Subcutaneous abdominal adipose tissue (tissue), 5 donors: ENCODE results near the gene PGBD1.

Experiments used
- H3K27ac ChIP-seq: one replicate; pipeline ENCODE4 v1.7.0; 2013; ENCODE audit warnings: low read depth, mild to moderate bottlenecking, inconsistent platforms, low read length, moderate library complexity
- H3K27me3 ChIP-seq, 5 donors: one replicate each; pipeline ENCODE4 v1.7.0; 2013; ENCODE audit warnings: low read length in 5 of 5, inconsistent platforms in 1 of 5; ENCODE audit not compliant: control insufficient read depth in 5 of 5, insufficient read depth in 4 of 5
- H3K36me3 ChIP-seq, 5 donors: one replicate each; pipeline ENCODE4 v1.7.0; 2013; ENCODE audit warnings: low read length in 5 of 5; ENCODE audit not compliant: control insufficient read depth in 5 of 5, insufficient read depth in 5 of 5
- H3K4me1 ChIP-seq, 5 donors: one replicate each; pipeline ENCODE4 v1.7.0; 2013; ENCODE audit warnings: low read length in 5 of 5, mild to moderate bottlenecking in 3 of 5, moderate library complexity in 1 of 5; ENCODE audit not compliant: control insufficient read depth in 5 of 5, insufficient read depth in 5 of 5
- H3K4me3 ChIP-seq, 5 donors: one replicate each; pipeline ENCODE4 v1.7.0; 2013; ENCODE audit warnings: low read length in 5 of 5, low read depth in 1 of 5
- H3K9ac ChIP-seq, 5 donors: one replicate each; pipeline ENCODE4 v1.7.0; 2013; ENCODE audit warnings: low read length in 5 of 5, mild to moderate bottlenecking in 4 of 5, moderate library complexity in 3 of 5
- H3K9me3 ChIP-seq, 5 donors: one replicate each; pipeline ENCODE4 v1.7.0; 2013; ENCODE audit warnings: low read length in 5 of 5; ENCODE audit not compliant: control insufficient read depth in 5 of 5
- donor health status: healthy.
- donor health status: healthy.
- donor health status: healthy.
- donor health status: healthy.
- donor health status: healthy.

PGBD1 gene

GRCh38 chr6:28333047-28333446 lies 51.7 kb downstream of the PGBD1 start:
- Histone ChIP-seq H3K9ac (no peak overlapping the region), H3K27me3 (no peaks in the 10 kb centered on the region), H3K9me3 (peaks cover 0 to 7% (median 0%) of the 10 kb centered on the region in 5 donors), H3K27ac (no peak overlapping the region), H3K4me3 (no peak overlapping the region), H3K4me1 (peaks cover 4 to 18% (median 17%) of the 10 kb centered on the region in 5 donors), H3K36me3 (peaks cover 0 to 5% (median 5%) of the 10 kb centered on the region in 5 donors)

GRCh38 chr6:28333599-28334018 lies 52.2 kb downstream of the PGBD1 start:
- Histone ChIP-seq H3K9ac (no peak overlapping the region), H3K4me3 (no peak overlapping the region), H3K36me3 (peaks cover 0 to 5% (median 5%) of the 10 kb centered on the region in 5 donors), H3K9me3 (peaks cover 0 to 7% (median 0%) of the 10 kb centered on the region in 5 donors), H3K4me1 (peaks cover 4 to 18% (median 17%) of the 10 kb centered on the region in 5 donors), H3K27me3 (no peaks in the 10 kb centered on the region), H3K27ac (no peak overlapping the region)

GRCh38 chr6:28334286-28335039 lies 53.1 kb downstream of the PGBD1 start:
- Histone ChIP-seq H3K36me3 (peaks cover 0 to 5% (median 0%) of the 10 kb centered on the region in 5 donors), H3K27me3 (no peaks in the 10 kb centered on the region), H3K9me3 (no peaks in the 10 kb centered on the region), H3K9ac (peak overlapping the region in 4 of 5 donors; percentile 56 to 97 (median 90)), H3K4me3 (peak overlapping the region in 4 of 5 donors; percentile 81 to 96 (median 92)), H3K4me1 (peaks cover 4 to 18% (median 17%) of the 10 kb centered on the region in 5 donors), H3K27ac (peak overlapping the region; percentile 99)

GRCh38 chr6:28335040-28335563 lies 53.7 kb downstream of the PGBD1 start:
- peak overlapping the region; percentile 99 for H3K27ac ChIP-seq
- no peaks in the 10 kb centered on the region for H3K27me3 ChIP-seq
- peak overlapping the region; percentile 56 to 97 (median 91) for H3K9ac ChIP-seq
- peak overlapping the region; percentile 81 to 96 (median 90) for H3K4me3 ChIP-seq
- H3K9me3 ChIP-seq = no peaks in the 10 kb centered on the region
- no peaks in the 10 kb centered on the region for H3K36me3 ChIP-seq
- peaks cover 4 to 18% (median 17%) of the 10 kb centered on the region in 5 donors for H3K4me1 ChIP-seq

DNA sequence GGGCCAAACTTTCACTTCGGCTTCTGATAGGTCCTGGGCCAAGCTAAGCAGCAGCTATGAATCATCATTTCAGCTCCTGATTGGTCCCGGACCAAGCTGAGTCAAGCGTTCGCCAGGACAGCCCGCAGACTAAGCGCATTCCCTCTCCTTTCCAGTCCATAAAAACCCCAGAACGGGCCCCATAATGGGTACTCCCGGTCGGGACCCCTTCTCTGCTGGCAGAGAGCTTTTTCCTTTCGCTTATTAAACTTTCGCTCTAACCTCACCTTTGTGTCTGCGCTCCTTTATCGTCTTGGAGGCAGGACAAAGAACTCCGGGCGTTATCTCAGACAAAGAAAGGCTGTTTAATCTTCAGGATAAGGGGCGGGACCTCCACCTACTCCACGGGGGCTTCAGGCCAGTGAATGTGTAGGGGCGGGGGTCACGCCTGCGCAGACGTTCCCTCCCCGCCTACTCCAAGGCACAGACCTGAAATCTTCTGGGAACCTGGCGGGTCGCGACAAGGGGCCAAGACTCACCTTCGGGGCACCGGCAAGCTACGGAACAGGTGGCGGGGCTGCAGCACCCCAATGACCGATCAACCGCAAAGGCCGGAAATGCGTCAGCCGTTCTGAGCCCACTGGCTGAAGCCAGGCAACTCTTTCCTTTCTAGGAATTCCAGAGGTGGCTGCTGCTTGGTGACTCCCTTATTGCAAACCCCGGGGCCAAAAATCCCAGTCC lies 54.4 kb downstream of the PGBD1 start, which contains the start of gene ZSCAN31:
TSS of gene ZSCAN31 (minus strand) at position 585 of the 720 bp plus-strand sequence. CDS start 6,465 bp downstream, outside the sequence.
- Histone ChIP-seq H3K9ac (peak within 1 kb of the TSS; percentile 88 to 98 (median 97)), H3K36me3 (no peaks in the 10 kb centered on the region), H3K4me3 (peak within 1 kb of the TSS; percentile 81 to 96 (median 90))

DNA sequence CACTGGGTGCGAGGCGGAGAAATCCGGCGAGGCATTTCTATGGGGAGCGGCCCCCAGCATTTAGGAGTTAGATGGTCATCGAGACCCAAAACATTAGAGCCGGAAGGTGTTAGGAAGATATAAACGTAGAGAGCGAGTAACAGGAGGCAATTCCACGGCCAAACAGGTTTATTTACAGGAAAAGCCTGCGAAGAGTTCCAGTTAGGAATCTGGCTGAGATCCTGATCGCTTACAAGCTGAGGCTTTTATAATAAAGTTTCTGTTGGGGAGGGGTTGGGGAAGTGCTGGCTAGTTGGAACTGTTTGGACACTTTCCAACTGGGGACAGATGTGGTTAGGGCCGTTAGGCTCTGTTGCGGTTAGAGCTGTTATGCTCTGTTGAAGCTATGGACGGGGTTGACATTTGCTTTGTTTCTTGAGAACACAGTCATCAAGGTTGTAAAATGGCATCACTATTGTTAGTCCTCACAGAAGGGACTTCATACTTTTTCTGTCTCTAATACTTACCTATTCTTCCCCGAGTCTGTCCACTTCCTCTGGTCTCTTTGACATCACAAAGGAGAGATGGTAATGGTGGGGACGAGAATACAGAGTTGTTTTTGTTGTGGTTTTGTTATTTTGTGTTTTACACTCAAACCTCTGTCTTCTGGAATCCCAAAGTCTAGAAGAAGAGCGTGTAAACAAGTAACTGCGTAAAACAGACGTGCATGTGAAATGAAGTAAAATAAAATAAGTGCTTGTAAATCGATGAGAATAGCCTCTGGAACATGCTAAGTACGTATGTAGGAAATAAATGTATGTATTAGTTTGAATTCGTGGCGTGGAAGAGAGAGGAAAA lies 55.1 kb downstream of the PGBD1 start:
- no peaks in the 10 kb centered on the region for H3K36me3 ChIP-seq
- H3K9ac ChIP-seq = peak overlapping the region; percentile 88 to 98 (median 97)
- no peaks in the 10 kb centered on the region for H3K27me3 ChIP-seq
- peak overlapping the region; percentile 81 to 96 (median 90) for H3K4me3 ChIP-seq
- H3K4me1 ChIP-seq = peaks cover 4 to 18% (median 17%) of the 10 kb centered on the region in 5 donors
- no peaks in the 10 kb centered on the region for H3K9me3 ChIP-seq
- H3K27ac ChIP-seq = peak overlapping the region; percentile 99

More for the DNA sequence above, 54.4 kb downstream of the PGBD1 start, which contains the start of gene ZSCAN31:
- Histone ChIP-seq H3K9me3 (no peaks in the 10 kb centered on the region), H3K4me1 (peaks cover 4 to 18% (median 17%) of the 10 kb centered on the region in 5 donors), H3K27ac (peak within 1 kb of the TSS; percentile 99), H3K27me3 (no peaks in the 10 kb centered on the region)

GRCh38 chr6:28337121-28337520 lies 55.7 kb downstream of the PGBD1 start:
- no peaks in the 10 kb centered on the region for H3K36me3 ChIP-seq
- H3K4me1 ChIP-seq = peaks cover 4 to 18% (median 17%) of the 10 kb centered on the region in 5 donors
- peak overlapping the region in 1 of 5 donors; percentile 98 for H3K9ac ChIP-seq
- H3K27me3 ChIP-seq = no peaks in the 10 kb centered on the region
- H3K27ac ChIP-seq = peak overlapping the region; percentile 99
- no peaks in the 10 kb centered on the region for H3K9me3 ChIP-seq
- peak overlapping the region in 3 of 5 donors; percentile 81 to 96 (median 93) for H3K4me3 ChIP-seq

- Histone ChIP-seq H3K27me3 (no peaks in the 10 kb centered on the region), H3K4me1 (peaks cover 4 to 12% (median 11%) of the 10 kb centered on the region in 5 donors), H3K36me3 (no peaks in the 10 kb centered on the region)
Measured at GRCh38 chr6:28340310-28341095, 59.1 kb downstream of the PGBD1 start.

More at GRCh38 chr6:28340310-28341095, 59.1 kb downstream of the PGBD1 start:
- H3K27ac ChIP-seq = no peak overlapping the region
- H3K9me3 ChIP-seq = no peaks in the 10 kb centered on the region
- no peak overlapping the region for H3K4me3 ChIP-seq
- H3K9ac ChIP-seq = no peak overlapping the region
